ENCODE results near the gene CFAP97D2.

- TF ChIP-seq, protein P1, sequence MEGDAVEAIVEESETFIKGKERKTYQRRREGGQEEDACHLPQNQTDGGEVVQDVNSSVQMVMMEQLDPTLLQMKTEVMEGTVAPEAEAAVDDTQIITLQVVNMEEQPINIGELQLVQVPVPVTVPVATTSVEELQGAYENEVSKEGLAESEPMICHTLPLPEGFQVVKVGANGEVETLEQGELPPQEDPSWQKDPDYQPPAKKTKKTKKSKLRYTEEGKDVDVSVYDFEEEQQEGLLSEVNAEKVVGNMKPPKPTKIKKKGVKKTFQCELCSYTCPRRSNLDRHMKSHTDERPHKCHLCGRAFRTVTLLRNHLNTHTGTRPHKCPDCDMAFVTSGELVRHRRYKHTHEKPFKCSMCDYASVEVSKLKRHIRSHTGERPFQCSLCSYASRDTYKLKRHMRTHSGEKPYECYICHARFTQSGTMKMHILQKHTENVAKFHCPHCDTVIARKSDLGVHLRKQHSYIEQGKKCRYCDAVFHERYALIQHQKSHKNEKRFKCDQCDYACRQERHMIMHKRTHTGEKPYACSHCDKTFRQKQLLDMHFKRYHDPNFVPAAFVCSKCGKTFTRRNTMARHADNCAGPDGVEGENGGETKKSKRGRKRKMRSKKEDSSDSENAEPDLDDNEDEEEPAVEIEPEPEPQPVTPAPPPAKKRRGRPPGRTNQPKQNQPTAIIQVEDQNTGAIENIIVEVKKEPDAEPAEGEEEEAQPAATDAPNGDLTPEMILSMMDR (IDR thresholded peaks at IDR 0.05): no peak
- no peak for TF ChIP-seq POLR2A (IDR thresholded peaks at IDR 0.05)
Measured at GRCh38 chr13:114260814-114261213, 81.8 kb downstream of the CFAP97D2 start.
